Skeletal muscle tissue (tissue), 4 donors: ENCODE measurements around the gene GATA6. TPM values are rescaled to one million over a fixed set of nuclear protein-coding genes. Genes with fewer than 3 reads are reported as not detected.

Experiments used
- H3K27ac ChIP-seq: one replicate; pipeline ENCODE4 v1.7.0; 2013; ENCODE audit warnings: mild to moderate bottlenecking, low read depth, low read length, inconsistent platforms
- H3K27me3 ChIP-seq, 3 donors: one replicate each; pipeline ENCODE4 v1.7.0; 2013; ENCODE audit warnings: low read length in 3 of 3; ENCODE audit not compliant: control insufficient read depth in 3 of 3, insufficient read depth in 3 of 3
- H3K36me3 ChIP-seq, 3 donors: one replicate each; pipeline ENCODE4 v1.7.0; 2013; ENCODE audit warnings: low read length in 3 of 3; ENCODE audit not compliant: control insufficient read depth in 3 of 3, insufficient read depth in 3 of 3
- H3K4me1 ChIP-seq, 3 donors: one replicate each; pipeline ENCODE4 v1.7.0; 2013; ENCODE audit warnings: low read length in 3 of 3, mild to moderate bottlenecking in 3 of 3; ENCODE audit not compliant: control insufficient read depth in 3 of 3, insufficient read depth in 3 of 3
- H3K4me3 ChIP-seq, 3 donors: one replicate each; pipeline ENCODE4 v1.7.0; 2013; ENCODE audit warnings: low read length in 3 of 3
- H3K9ac ChIP-seq, 3 donors: one replicate each; pipeline ENCODE4 v1.7.0; 2013; ENCODE audit warnings: low read length in 3 of 3, mild to moderate bottlenecking in 3 of 3, moderate library complexity in 2 of 3, low read depth in 1 of 3
- H3K9me3 ChIP-seq, 3 donors: one replicate each; pipeline ENCODE4 v1.7.0; 2013; ENCODE audit warnings: low read length in 3 of 3; ENCODE audit not compliant: control insufficient read depth in 3 of 3
- total RNA-seq: library from RNA; depleted of rRNA; stranded (reverse); fragments of >200 nt; gene quantifications from one replicate; pipeline ENCODE4 v1.2.3, GENCODE V29; 2014
- donor health status: Osteomylitis.

The GATA6 gene
- total RNA-seq, 1 donor from 2014 or later: 2.6 TPM

GRCh38 chr18:22145160-22145559 lies 24.2 kb upstream of the GATA6 start:
- Histone ChIP-seq H3K36me3 (no peaks in the 10 kb centered on the region), H3K27ac (no peak overlapping the region), H3K4me3 (no peak overlapping the region), H3K27me3 (peaks cover 0 to 2% (median 0%) of the 10 kb centered on the region in 3 donors), H3K4me1 (no peaks in the 10 kb centered on the region), H3K9me3 (no peaks in the 10 kb centered on the region), H3K9ac (no peak overlapping the region)

GRCh38 chr18:22149710-22150109 lies 19.7 kb upstream of the GATA6 start:
- H3K9me3 ChIP-seq: no peaks in the 10 kb centered on the region

GRCh38 chr18:22152093-22152492 lies 17.3 kb upstream of the GATA6 start:
- no peak overlapping the region for H3K9ac ChIP-seq
- H3K36me3 ChIP-seq: no peaks in the 10 kb centered on the region

More at GRCh38 chr18:22149710-22150109, 19.7 kb upstream of the GATA6 start:
- H3K36me3 ChIP-seq: no peaks in the 10 kb centered on the region
- H3K27me3 ChIP-seq: peaks cover 7 to 10% (median 9%) of the 10 kb centered on the region in 3 donors
- no peak overlapping the region for H3K27ac ChIP-seq
- H3K4me3 ChIP-seq: no peak overlapping the region
- H3K9ac ChIP-seq: no peak overlapping the region
- H3K4me1 ChIP-seq: no peaks in the 10 kb centered on the region

GRCh38 chr18:22153428-22153827 lies 16.0 kb upstream of the GATA6 start:
- peaks cover 10 to 20% (median 15%) of the 10 kb centered on the region in 3 donors for H3K27me3 ChIP-seq
- H3K27ac ChIP-seq: no peak overlapping the region
- H3K4me3 ChIP-seq: no peak overlapping the region
- no peak overlapping the region for H3K9ac ChIP-seq
- H3K9me3 ChIP-seq: no peaks in the 10 kb centered on the region
- H3K4me1 ChIP-seq: no peaks in the 10 kb centered on the region
- H3K36me3 ChIP-seq: no peaks in the 10 kb centered on the region

More at GRCh38 chr18:22152093-22152492, 17.3 kb upstream of the GATA6 start:
- no peaks in the 10 kb centered on the region for H3K9me3 ChIP-seq
- no peaks in the 10 kb centered on the region for H3K4me1 ChIP-seq
- H3K4me3 ChIP-seq: no peak overlapping the region
- H3K27ac ChIP-seq: no peak overlapping the region
- peaks cover 9 to 16% (median 10%) of the 10 kb centered on the region in 3 donors for H3K27me3 ChIP-seq

- Histone ChIP-seq H3K9ac (no peak overlapping the region), H3K27me3 (peaks cover 10 to 20% (median 18%) of the 10 kb centered on the region in 3 donors), H3K36me3 (no peaks in the 10 kb centered on the region), H3K9me3 (no peaks in the 10 kb centered on the region), H3K27ac (no peak overlapping the region), H3K4me1 (no peaks in the 10 kb centered on the region), H3K4me3 (no peak overlapping the region)
Measured at GRCh38 chr18:22155584-22155983, 13.8 kb upstream of the GATA6 start.

- H3K4me3 ChIP-seq: no peak overlapping the region
- H3K9me3 ChIP-seq: no peaks in the 10 kb centered on the region
- no peak overlapping the region for H3K9ac ChIP-seq
- no peaks in the 10 kb centered on the region for H3K4me1 ChIP-seq
- no peaks in the 10 kb centered on the region for H3K36me3 ChIP-seq
- no peak overlapping the region for H3K27ac ChIP-seq
- H3K27me3 ChIP-seq: peaks cover 22 to 45% (median 32%) of the 10 kb centered on the region in 3 donors
Measured at GRCh38 chr18:22159014-22159413, 10.4 kb upstream of the GATA6 start.

GRCh38 chr18:22161090-22161489 lies 8.3 kb upstream of the GATA6 start:
- no peaks in the 10 kb centered on the region for H3K9me3 ChIP-seq
- H3K4me1 ChIP-seq: peaks cover 0 to 4% (median 3%) of the 10 kb centered on the region in 3 donors
- H3K27ac ChIP-seq: no peak overlapping the region
- H3K27me3 ChIP-seq: peaks cover 40 to 58% (median 51%) of the 10 kb centered on the region in 3 donors
- no peak overlapping the region for H3K4me3 ChIP-seq
- no peaks in the 10 kb centered on the region for H3K36me3 ChIP-seq
- no peak overlapping the region for H3K9ac ChIP-seq

GRCh38 chr18:22163416-22164161 lies 5.8 kb upstream of the GATA6 start:
- Histone ChIP-seq H3K4me1 (peaks cover 4 to 15% (median 13%) of the 10 kb centered on the region in 3 donors), H3K27me3 (peaks cover 64 to 75% (median 70%) of the 10 kb centered on the region in 3 donors), H3K4me3 (no peak overlapping the region), H3K27ac (no peak overlapping the region), H3K9ac (no peak overlapping the region), H3K36me3 (no peaks in the 10 kb centered on the region), H3K9me3 (no peaks in the 10 kb centered on the region)

- Histone ChIP-seq H3K36me3 (no peaks in the 10 kb centered on the region), H3K27me3 (peaks cover 70 to 79% (median 78%) of the 10 kb centered on the region in 3 donors), H3K4me3 (no peak overlapping the region), H3K9ac (no peak overlapping the region), H3K27ac (no peak overlapping the region), H3K4me1 (peaks cover 6 to 21% (median 17%) of the 10 kb centered on the region in 3 donors), H3K9me3 (no peaks in the 10 kb centered on the region)
Measured at GRCh38 chr18:22164337-22165048, 4.9 kb upstream of the GATA6 start.

- H3K4me3 ChIP-seq: no peak overlapping the region
- no peak overlapping the region for H3K27ac ChIP-seq
Measured at GRCh38 chr18:22165049-22165602, 4.3 kb upstream of the GATA6 start.

More at GRCh38 chr18:22165049-22165602, 4.3 kb upstream of the GATA6 start:
- Histone ChIP-seq H3K4me1 (peaks cover 12 to 27% (median 21%) of the 10 kb centered on the region in 3 donors), H3K36me3 (no peaks in the 10 kb centered on the region), H3K9me3 (no peaks in the 10 kb centered on the region), H3K27me3 (peaks cover 77 to 83% (median 81%) of the 10 kb centered on the region in 3 donors), H3K9ac (no peak overlapping the region)
